Endothelial cell of umbilical vein (primary cell): ENCODE measurements around the gene TRIM50.
"Not testable (repeated sequence)": the region's sequence is repeated elsewhere in the genome, so short reads cannot be mapped to it uniquely, and the experiment has no call there.

ENCODE experiments used
- EZH2 ChIP-seq: IDR thresholded peaks from 2 replicates; pipeline ENCODE4 v1.6.1; 2012; ENCODE audit warnings: borderline replicate concordance, low read depth, mild to moderate bottlenecking, moderate library complexity, low read length, inconsistent platforms; ENCODE audit not compliant: severe bottlenecking
- GATA2 ChIP-seq: IDR thresholded peaks from 2 replicates; pipeline ENCODE4 v1.7.0; 2011; ENCODE audit warnings: low read depth, mild to moderate bottlenecking, moderate library complexity, mixed read lengths, low read length; ENCODE audit not compliant: insufficient read length, insufficient read depth
- POLR2A ChIP-seq: IDR thresholded peaks from 2 replicates; pipeline ENCODE4 v1.6.1; 2012; ENCODE audit warnings: low read depth, mild to moderate bottlenecking, control low read depth, low read length
- POLR2AphosphoS5 ChIP-seq: IDR thresholded peaks from 2 replicates; pipeline ENCODE4 v1.6.1; 2012; ENCODE audit warnings: low read depth, mild to moderate bottlenecking, control low read depth, low read length, moderate library complexity; ENCODE audit not compliant: insufficient read depth
- TF ChIP-seq, protein P1 (sequence below), 2 donors: IDR thresholded peaks; 1 replicate in 1 of 2; 2 replicates in 1 of 2; pipeline ENCODE4 v1.5.1; 2011; ENCODE audit warnings: low read length in 2 of 2, mild to moderate bottlenecking in 2 of 2, moderate library complexity in 2 of 2, control low read depth in 1 of 2, inconsistent platforms in 1 of 2, low read depth in 1 of 2; ENCODE audit not compliant: insufficient read depth in 1 of 2; ENCODE audit errors: extremely low read depth in 1 of 2
- TF ChIP-seq, protein P2 (sequence below): IDR thresholded peaks from 2 replicates; pipeline ENCODE4 v1.6.1; 2011; ENCODE audit not compliant: insufficient read depth, insufficient read length

DNA sequence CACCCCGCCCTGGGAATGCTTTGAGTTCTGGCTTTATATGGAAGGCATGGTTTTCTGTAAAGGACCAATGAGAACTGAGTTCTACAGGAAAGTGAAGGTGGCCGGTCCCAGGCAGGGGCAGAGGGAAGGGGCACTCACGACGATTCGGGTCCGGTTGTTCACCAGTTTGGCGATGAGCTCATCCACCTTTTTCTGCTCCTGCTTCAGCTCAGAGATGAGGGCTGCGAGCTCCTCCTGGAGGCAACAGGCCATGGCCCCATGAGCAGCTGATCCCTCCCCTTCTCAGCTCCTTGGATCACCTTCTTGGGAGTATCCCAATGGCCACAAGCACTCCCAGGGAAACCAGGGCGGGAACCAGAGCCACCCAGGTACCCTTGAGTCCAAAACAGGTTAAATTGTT, 7.9 kb downstream of the TRIM50 start:
- TF ChIP-seq, protein P1, sequence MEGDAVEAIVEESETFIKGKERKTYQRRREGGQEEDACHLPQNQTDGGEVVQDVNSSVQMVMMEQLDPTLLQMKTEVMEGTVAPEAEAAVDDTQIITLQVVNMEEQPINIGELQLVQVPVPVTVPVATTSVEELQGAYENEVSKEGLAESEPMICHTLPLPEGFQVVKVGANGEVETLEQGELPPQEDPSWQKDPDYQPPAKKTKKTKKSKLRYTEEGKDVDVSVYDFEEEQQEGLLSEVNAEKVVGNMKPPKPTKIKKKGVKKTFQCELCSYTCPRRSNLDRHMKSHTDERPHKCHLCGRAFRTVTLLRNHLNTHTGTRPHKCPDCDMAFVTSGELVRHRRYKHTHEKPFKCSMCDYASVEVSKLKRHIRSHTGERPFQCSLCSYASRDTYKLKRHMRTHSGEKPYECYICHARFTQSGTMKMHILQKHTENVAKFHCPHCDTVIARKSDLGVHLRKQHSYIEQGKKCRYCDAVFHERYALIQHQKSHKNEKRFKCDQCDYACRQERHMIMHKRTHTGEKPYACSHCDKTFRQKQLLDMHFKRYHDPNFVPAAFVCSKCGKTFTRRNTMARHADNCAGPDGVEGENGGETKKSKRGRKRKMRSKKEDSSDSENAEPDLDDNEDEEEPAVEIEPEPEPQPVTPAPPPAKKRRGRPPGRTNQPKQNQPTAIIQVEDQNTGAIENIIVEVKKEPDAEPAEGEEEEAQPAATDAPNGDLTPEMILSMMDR (IDR thresholded peaks at IDR 0.05; ENCODE audit: extremely low read depth in 1 of 2, insufficient read depth in 1 of 2, low read depth in 1 of 2, low read length in 2 of 2): not testable (repeated sequence)
- TF ChIP-seq EZH2, POLR2AphosphoS5, POLR2A, GATA2: not testable (repeated sequence)
- TF ChIP-seq, protein P2, sequence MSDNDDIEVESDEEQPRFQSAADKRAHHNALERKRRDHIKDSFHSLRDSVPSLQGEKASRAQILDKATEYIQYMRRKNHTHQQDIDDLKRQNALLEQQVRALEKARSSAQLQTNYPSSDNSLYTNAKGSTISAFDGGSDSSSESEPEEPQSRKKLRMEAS: not testable (repeated sequence)
